Measurements from ENCODE around the gene FKBP15.

FKBP15 gene

DNA sequence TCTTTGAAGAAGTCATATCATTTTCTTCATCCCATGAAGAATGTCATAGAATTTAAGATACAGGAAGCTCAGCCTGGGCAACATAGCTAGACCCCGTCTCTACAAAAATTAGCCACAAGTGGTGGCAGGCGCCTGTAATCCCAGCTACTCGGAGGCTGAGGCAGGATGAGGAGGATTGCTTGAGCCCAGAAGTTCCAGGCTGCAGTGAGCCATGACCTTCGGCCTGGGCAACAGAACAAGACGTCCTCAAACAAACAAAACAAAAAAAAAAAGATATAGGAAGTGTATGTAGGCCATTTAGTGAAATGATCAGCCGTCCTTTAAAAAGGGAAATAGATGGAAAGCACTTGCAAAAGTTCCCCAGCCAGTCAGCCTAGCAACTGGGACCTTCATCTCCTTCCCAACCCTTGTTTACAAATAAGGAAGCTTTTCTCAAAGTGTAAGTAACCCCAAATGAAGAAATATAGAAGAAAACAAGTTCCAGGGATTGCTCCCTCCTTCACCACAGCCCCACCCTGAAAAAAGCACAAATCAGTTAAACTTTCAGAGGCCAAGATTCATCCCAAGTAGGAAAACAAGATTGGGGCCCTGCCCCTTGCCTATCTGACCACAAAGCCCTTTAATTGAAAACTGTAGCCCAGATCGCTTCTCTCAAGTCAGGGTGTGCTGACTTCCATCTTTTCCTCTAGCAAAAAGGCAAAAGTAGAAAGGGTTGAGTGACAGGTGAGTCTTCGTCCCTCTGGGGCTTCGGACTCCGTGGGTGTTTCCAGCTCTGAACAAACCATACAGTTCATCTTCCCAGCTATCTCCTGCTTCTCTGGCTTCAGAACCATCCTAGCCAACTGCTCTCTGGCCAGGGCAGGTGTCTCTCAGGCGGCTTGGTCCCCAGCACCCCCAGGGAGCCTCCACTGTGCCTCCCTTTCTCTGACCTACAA lies 69.1 kb downstream of the FKBP15 start:
- no peak overlapping the region; the same call in 1 of the 2 replicates for H3K4me3 ChIP-seq (ENCODE audit: low read depth, low read length)
- no peaks in the 10 kb centered on the region for H3K4me1 ChIP-seq (ENCODE audit: control insufficient read depth, insufficient read depth, low read length)
- CTCF ChIA-PET = interaction anchor here (0.7 to 1.3 kb wide), 6 partner anchors 37 to 226 kb away, joined by 3 to 7 read pairs (median 3); partner anchors contain the start of genes CDC26 and PRPF4
- POLR2A ChIA-PET = interaction anchor here (0.9 to 1.7 kb wide), 5 partner anchors 18 to 188 kb away, joined by 3 to 20 read pairs (median 4); partner anchors contain the start of genes CDC26, FKBP15, PRPF4 and SLC31A1
- H3K9me3 ChIP-seq (ENCODE audit: control insufficient read depth, insufficient read depth, low read depth, low read length) = no peaks in the 10 kb centered on the region
- H3K27ac ChIP-seq (ENCODE audit: extremely low read depth, low read depth, low read length) = no peak overlapping the region
- no peaks in the 10 kb centered on the region for H3K36me3 ChIP-seq (ENCODE audit: control insufficient read depth in 2 of 2, insufficient read depth in 1 of 2, low read length in 2 of 2)
- TF ChIP-seq ZNF121 (tag by site-specific recombination; IDR thresholded peaks at IDR 0.05) = peak; percentile 88
- TF ChIP-seq ZNF585B (tag by site-specific recombination; IDR thresholded peaks at IDR 0.05) = no peak

DNA sequence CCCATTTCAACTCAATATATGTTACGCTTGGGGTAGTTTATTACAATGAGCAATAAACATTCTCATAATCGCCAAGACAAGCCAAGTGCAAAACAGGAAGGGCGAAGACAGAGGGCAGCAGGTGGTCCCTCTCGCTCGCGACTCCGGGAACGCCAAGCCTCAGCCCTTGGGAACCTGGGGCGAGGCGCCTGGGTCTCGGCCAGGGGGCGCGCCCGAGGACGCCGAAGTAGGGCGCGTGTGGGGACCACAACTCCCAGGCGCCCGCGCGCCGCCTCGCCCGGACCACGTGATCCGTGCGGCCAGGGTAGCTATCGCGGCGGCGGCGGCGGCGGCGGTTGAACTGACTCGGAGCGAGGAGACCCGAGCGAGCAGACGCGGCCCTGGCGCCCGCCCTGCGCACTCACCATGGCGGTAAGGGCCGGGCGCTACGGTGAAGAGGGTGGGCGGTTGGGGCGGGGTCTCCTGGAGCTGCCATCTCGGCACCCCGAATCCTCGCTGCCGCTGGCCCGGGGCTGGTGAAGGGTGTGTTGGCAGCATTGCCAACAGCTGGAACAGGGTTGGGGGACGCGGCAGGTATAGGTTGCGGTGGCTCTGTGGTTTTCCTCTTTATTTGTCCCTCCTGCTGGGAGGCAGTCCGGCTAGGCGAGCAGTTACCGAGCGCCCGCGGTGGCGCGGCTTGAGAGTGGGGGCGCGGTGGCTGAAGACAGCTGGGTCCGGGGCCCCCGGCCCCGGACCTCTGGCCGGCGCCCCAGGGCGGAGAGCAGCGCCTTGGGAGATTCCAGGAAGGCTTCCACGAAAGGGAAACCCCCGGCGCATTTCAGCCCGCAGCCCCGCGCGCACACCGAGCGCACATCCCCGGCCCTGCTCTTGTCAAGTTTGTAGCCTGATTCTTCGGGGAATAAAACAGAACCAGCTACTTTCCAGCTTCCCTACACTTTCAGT lies 70.1 kb downstream of the FKBP15 start, which contains the start of gene SLC31A2:
Gene SLC31A2, plus strand, starts transcription at position 338 of the 942 bp plus-strand sequence. Its CDS starts 68 bp downstream, at position 406.
- POLR2A ChIA-PET = interaction anchor here (0.6 to 1.7 kb wide), 10 partner anchors 12 to 283 kb away, joined by 3 to 20 read pairs (median 4); partner anchors contain the start of genes C9orf43, CDC26, FKBP15 and POLE3
- H3K36me3 ChIP-seq (ENCODE audit: control insufficient read depth in 2 of 2, insufficient read depth in 1 of 2, low read length in 2 of 2) = no peaks in the 10 kb centered on the region
- CTCF ChIA-PET = interaction anchor here (0.5 to 2.1 kb wide), 7 partner anchors 38 to 452 kb away, joined by 3 to 7 read pairs (median 3); partner anchors contain the start of genes CDC26 and PRPF4
- no peaks in the 10 kb centered on the region for H3K4me1 ChIP-seq (ENCODE audit: control insufficient read depth, insufficient read depth, low read length)
- no peak within 1 kb of the TSS for H3K27ac ChIP-seq (ENCODE audit: extremely low read depth, low read depth, low read length)
- H3K4me3 ChIP-seq (ENCODE audit: low read depth, low read length) = peak within 1 kb of the TSS; percentile 77
- no peaks in the 10 kb centered on the region for H3K9me3 ChIP-seq (ENCODE audit: control insufficient read depth, insufficient read depth, low read depth, low read length)
- no peak for TF ChIP-seq ZFP3 (tag by site-specific recombination; IDR thresholded peaks at IDR 0.05; ENCODE audit: low read depth)
- peak; percentile 61 for TF ChIP-seq ZNF335 (tag by site-specific recombination; conservative IDR thresholded peaks at IDR 0.05)
- TF ChIP-seq ZIC2 (tag by site-specific recombination; IDR thresholded peaks at IDR 0.05) = peak; percentile 62
- TF ChIP-seq KLF1 (tag by site-specific recombination; IDR thresholded peaks at IDR 0.05) = peak; percentile 36
- TF ChIP-seq, protein P1, sequence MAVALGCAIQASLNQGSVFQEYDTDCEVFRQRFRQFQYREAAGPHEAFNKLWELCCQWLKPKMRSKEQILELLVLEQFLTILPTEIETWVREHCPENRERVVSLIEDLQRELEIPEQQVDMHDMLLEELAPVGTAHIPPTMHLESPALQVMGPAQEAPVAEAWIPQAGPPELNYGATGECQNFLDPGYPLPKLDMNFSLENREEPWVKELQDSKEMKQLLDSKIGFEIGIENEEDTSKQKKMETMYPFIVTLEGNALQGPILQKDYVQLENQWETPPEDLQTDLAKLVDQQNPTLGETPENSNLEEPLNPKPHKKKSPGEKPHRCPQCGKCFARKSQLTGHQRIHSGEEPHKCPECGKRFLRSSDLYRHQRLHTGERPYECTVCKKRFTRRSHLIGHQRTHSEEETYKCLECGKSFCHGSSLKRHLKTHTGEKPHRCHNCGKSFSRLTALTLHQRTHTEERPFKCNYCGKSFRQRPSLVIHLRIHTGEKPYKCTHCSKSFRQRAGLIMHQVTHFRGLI (tag by site-specific recombination; IDR thresholded peaks at IDR 0.05) = 0 out of 2 replicates have a peak, but pooled peaks have one; percentile 17
- TF ChIP-seq ZNF560 (tag by site-specific recombination; IDR thresholded peaks at IDR 0.05; ENCODE audit: borderline replicate concordance) = peak; percentile 21; the same call in 1 of the 2 replicates
- TF ChIP-seq SP2 (tag by site-specific recombination; IDR thresholded peaks at IDR 0.05) = peak; percentile 47
- 0 out of 2 replicates have a peak, but pooled peaks have one; percentile 38 for TF ChIP-seq ZNF341 (tag by site-specific recombination; IDR thresholded peaks at IDR 0.05; ENCODE audit: low read depth)
- TF ChIP-seq, protein P2, sequence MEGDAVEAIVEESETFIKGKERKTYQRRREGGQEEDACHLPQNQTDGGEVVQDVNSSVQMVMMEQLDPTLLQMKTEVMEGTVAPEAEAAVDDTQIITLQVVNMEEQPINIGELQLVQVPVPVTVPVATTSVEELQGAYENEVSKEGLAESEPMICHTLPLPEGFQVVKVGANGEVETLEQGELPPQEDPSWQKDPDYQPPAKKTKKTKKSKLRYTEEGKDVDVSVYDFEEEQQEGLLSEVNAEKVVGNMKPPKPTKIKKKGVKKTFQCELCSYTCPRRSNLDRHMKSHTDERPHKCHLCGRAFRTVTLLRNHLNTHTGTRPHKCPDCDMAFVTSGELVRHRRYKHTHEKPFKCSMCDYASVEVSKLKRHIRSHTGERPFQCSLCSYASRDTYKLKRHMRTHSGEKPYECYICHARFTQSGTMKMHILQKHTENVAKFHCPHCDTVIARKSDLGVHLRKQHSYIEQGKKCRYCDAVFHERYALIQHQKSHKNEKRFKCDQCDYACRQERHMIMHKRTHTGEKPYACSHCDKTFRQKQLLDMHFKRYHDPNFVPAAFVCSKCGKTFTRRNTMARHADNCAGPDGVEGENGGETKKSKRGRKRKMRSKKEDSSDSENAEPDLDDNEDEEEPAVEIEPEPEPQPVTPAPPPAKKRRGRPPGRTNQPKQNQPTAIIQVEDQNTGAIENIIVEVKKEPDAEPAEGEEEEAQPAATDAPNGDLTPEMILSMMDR (tag by site-specific recombination; IDR thresholded peaks at IDR 0.05) = peak; percentile 74; the same call in 1 of the 2 replicates
- TF ChIP-seq, protein P3, sequence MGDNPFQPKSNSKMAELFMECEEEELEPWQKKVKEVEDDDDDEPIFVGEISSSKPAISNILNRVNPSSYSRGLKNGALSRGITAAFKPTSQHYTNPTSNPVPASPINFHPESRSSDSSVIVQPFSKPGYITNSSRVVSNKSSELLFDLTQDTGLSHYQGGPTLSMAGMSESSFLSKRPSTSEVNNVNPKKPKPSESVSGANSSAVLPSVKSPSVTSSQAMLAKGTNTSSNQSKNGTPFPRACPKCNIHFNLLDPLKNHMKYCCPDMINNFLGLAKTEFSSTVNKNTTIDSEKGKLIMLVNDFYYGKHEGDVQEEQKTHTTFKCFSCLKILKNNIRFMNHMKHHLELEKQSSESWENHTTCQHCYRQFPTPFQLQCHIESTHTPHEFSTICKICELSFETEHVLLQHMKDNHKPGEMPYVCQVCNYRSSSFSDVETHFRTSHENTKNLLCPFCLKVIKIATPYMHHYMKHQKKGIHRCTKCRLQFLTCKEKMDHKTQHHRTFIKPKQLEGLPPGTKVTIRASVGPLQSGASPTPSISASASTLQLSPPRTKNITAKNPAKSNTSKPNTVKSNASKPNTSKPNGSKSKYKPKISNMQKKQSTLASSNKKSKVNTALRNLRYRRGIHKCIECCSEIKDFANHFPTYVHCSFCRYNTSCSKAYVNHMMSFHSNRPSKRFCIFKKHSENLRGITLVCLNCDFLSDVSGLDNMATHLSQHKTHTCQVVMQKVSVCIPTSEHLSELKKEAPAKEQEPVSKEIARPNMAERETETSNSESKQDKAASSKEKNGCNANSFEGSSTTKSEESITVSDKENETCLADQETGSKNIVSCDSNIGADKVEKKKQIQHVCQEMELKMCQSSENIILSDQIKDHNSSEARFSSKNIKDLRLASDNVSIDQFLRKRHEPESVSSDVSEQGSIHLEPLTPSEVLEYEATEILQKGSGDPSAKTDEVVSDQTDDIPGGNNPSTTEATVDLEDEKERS (tag by site-specific recombination; IDR thresholded peaks at IDR 0.05) = no peak
- peak; percentile 96 for TF ChIP-seq ZBTB8A (tag by site-specific recombination; IDR thresholded peaks at IDR 0.05)
- TF ChIP-seq, protein P4, sequence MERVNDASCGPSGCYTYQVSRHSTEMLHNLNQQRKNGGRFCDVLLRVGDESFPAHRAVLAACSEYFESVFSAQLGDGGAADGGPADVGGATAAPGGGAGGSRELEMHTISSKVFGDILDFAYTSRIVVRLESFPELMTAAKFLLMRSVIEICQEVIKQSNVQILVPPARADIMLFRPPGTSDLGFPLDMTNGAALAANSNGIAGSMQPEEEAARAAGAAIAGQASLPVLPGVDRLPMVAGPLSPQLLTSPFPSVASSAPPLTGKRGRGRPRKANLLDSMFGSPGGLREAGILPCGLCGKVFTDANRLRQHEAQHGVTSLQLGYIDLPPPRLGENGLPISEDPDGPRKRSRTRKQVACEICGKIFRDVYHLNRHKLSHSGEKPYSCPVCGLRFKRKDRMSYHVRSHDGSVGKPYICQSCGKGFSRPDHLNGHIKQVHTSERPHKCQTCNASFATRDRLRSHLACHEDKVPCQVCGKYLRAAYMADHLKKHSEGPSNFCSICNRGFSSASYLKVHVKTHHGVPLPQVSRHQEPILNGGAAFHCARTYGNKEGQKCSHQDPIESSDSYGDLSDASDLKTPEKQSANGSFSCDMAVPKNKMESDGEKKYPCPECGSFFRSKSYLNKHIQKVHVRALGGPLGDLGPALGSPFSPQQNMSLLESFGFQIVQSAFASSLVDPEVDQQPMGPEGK (tag by site-specific recombination; IDR thresholded peaks at IDR 0.05) = 0 out of 2 replicates have a peak, but pooled peaks have one; percentile 28
- no peak for TF ChIP-seq ZNF19 (tag by site-specific recombination; IDR thresholded peaks at IDR 0.05; ENCODE audit: low read depth)
- TF ChIP-seq, protein P5, sequence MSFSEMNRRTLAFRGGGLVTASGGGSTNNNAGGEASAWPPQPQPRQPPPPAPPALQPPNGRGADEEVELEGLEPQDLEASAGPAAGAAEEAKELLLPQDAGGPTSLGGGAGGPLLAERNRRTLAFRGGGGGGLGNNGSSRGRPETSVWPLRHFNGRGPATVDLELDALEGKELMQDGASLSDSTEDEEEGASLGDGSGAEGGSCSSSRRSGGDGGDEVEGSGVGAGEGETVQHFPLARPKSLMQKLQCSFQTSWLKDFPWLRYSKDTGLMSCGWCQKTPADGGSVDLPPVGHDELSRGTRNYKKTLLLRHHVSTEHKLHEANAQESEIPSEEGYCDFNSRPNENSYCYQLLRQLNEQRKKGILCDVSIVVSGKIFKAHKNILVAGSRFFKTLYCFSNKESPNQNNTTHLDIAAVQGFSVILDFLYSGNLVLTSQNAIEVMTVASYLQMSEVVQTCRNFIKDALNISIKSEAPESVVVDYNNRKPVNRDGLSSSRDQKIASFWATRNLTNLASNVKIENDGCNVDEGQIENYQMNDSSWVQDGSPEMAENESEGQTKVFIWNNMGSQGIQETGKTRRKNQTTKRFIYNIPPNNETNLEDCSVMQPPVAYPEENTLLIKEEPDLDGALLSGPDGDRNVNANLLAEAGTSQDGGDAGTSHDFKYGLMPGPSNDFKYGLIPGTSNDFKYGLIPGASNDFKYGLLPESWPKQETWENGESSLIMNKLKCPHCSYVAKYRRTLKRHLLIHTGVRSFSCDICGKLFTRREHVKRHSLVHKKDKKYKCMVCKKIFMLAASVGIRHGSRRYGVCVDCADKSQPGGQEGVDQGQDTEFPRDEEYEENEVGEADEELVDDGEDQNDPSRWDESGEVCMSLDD (tag by site-specific recombination; IDR thresholded peaks at IDR 0.05) = 0 out of 2 replicates have a peak, but pooled peaks have one; percentile 29

Data from HEK293 (cell line).